DLD1 (cell line): ENCODE data around the gene BRD3OS.

Experiments
- in situ Hi-C: cut with HindIII; loops from 2 replicates; pipeline ENCODE4 v1.10.0; 2017; ENCODE audit warnings: low sequenced_read_pairs

The BRD3OS gene

GRCh38 chr9:134031783-134032182 is 6.5 kb downstream of the BRD3OS start:
- in situ Hi-C loops, result no loop called here

DNA sequence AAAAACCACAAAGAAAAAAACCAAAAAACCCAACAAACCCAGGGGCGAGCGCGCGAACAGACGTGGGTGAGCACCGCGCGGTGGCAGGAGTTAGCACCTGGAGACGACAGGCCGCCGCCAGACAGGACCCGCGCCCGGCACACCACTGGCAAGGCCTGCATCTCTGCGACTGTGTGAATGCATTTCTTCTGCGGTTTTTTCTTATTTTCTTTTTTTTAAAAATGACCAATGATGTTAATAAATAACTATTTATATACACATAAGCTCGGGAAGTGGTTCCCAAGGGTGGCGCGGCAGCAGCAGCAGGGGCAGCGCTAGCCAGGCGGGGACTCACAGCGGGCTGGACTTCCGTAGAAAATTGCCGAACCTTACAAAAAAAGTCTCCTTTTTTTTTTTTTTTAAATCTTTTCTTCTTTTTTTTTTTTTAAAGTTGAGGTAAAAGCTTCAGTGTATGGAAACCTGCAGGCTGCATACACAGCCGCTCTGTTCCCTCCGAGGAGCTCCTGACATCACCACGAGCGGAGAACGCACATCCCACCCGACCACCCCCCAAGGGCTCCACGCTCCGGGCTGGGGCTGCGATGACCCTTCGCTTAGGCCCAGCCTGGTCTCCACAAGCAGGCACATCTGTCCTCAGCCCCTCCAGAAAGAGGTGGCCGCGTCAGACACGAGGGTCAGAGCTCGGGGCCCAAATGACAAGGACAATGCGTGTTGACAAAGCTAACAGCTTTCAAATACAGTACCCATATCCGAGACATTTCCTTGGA is 7.4 kb downstream of the BRD3OS start:
- in situ Hi-C loops, result no loop called here

- in situ Hi-C loops, result no loop called here
Observed at GRCh38 chr9:134033516-134034214, 8.4 kb downstream of the BRD3OS start.

GRCh38 chr9:134034215-134035040 is 9.1 kb downstream of the BRD3OS start:
- in situ Hi-C loops, result no loop called here

DNA sequence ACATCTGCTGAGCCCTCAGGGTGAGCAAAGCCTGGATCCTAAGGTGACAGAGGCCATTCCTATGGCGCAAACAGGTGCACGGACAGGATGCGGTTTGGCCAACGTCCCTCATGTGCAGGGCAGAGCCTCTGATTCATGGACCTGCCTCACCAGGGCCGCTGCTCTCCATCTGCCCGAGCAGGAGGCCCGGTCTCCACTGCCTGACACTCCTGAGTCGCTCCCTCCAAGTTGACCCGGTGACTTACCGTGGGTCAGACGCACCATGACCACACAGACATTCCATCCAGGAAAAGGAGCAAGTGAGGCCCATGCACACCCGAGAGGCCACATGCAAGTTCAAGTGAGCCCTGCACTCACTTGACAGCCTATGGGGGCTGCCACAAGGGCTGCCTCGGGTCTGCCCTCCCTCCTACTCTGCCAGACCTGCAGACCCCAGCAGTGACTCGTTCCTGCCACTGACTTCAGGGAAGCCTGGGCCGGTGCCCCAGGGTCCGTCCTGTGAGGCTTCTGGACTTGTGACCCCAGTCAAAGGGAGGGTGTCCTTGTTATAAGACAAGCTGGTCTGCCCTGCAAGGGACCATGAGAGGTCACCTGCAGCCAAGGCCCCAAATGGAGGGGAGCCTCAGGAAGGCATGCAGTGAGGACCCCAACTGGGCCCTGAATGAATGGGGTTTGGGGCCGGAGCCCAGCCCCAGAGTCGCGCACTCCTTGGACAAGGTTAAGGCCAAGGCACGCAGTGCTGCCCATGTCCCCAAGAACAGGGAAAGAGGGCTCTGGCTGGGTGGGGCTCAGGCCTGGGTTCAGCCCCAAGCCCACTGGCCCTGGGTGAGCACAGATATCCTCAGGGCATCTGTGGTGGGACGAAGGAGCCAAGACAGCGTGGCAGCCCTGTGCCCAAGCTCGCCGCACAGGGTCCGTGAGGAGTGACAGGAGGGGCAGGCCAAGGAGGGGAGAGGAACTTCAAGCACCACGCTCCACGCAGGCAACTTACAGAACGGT is 10.1 kb downstream of the BRD3OS start:
- in situ Hi-C loops, result no loop called here

GRCh38 chr9:134036130-134036529 is 10.8 kb downstream of the BRD3OS start:
- in situ Hi-C loops, result no loop called here

GRCh38 chr9:134037641-134038040 is 12.4 kb downstream of the BRD3OS start:
- in situ Hi-C loops, result no loop called here

GRCh38 chr9:134039386-134040175 is 14.3 kb downstream of the BRD3OS start:
- in situ Hi-C loops, result no loop called here

DNA sequence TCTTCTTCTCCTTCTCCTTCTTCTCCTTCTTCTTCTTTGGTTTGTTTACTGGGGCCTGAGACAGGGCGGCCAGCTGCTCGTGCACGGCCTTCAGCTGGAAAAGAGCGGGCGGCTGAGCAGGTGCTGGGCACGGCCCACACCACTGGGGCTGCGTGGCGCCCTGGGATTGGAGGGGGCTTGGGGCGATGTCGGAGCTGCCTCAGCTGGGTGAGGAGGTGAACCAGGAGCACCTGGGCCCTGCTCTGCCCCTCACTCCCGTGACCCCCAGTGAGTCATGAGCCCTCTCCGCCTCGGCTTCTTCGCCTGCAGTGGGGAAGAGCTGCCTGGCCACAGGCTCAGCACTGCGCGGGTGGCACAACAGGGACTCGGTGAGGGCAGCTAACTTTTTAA is 14.9 kb downstream of the BRD3OS start:
- in situ Hi-C loops, result no loop called here

GRCh38 chr9:134040781-134041648 is 15.7 kb downstream of the BRD3OS start:
- in situ Hi-C loops, result no loop called here

DNA sequence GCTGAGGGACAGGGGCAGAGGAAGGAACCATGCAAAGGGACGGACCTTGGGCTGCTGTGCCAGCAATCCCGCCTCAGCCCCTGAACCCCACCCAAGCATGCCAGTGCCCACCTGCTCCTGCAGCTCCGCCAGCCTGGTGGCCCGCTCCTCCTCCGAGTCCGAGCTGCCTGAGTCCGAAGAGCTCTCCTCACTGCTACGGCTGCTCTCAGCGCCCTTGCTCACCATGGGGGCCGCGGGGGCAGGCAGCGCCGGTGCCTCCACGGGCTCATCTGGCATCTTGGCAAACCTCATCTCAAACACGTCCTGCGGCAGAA is 16.3 kb downstream of the BRD3OS start:
- in situ Hi-C loops, result no loop called here

DNA sequence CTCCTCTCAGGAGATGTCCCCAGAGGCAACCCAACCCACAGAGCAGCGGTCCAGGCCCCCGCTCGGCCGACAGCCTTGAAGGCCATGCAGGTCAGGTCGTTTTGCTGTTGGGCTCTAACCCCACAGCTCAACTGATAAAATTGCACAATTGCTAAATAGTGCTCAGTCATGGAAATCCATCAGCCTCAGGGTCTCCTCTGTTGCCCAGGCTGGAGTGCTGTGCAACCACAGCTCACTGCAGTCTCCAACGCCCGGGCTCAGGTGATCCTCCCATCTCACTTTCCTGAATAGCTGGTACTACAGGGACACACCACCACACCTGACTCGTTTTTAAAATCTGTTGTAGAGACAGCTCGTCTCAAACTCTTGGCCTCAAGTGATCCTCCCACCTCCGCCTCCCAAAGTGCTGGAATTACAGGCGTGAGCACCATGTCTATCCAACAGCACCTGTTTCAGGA is 18.3 kb downstream of the BRD3OS start:
- in situ Hi-C loops, result no loop called here

GRCh38 chr9:134044944-134045343 is 19.7 kb downstream of the BRD3OS start:
- in situ Hi-C loops, result no loop called here

GRCh38 chr9:134045841-134046544 is 20.7 kb downstream of the BRD3OS start:
- in situ Hi-C loops, result no loop called here

DNA sequence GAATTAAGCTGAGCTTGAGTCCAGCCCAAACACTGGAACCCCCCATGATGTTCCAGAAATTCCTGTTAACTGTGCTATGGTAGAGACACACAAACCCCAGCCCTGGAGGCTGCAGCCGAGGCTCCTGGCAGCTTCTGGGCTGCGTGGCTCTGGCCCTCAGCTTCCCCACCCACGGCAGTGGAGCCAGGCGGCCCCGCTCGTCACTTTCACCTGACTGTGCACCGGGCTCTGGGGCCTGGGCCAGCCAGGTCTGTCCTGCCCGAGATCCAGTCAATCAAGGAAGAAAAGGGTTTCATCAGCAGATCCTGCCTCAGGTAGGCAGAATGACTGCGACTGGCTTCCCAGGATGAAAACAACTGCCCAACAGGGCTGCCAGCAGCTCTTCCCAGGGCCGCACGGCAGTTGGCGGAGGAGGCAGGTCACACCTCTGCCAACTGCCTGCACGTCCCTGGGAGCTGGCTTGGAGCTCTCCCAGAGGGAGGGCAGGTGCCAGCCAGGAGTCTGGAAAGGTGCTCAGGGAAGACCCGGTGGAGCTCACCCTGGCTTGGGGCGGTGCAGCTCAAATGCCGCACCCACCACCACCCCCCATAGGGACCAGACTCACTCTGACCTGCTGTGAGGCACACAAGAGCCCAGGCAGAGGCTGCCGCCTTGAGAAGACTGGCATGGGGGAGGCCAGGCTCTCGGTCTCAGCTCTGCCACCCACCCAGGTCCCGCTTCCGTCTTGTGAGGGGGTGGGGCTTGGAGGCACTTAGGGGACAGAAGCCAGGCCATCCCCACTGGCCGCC is 21.8 kb downstream of the BRD3OS start:
- in situ Hi-C loops, result no loop called here

- in situ Hi-C loops, result no loop called here
Observed at GRCh38 chr9:134047868-134048581, 22.7 kb downstream of the BRD3OS start.

DNA sequence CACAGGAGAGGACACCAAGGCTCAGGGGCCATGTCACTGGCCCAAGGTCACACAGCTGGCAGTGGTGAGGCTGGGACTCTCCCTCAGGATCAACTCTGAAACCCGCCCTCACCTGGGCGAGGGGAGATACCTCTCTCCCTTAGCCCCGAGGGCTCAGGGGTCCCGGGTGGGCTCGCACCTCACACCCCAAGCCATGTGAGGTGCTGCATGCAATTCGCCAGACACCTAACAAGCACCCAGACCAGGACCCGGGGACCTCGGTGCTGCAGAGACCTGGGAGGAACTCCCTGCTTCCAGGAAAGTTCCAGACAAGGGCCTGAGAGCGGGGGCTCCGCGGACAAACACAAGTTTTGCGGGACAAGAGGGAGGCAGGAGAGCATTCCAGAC is 23.3 kb downstream of the BRD3OS start:
- in situ Hi-C loops, result no loop called here
